Hepatocyte (in vitro differentiated cells): ENCODE results near the gene ADCY9. TPM values are rescaled to one million over a fixed set of nuclear protein-coding genes. Genes with fewer than 3 reads are reported as not detected.

Experiments used
- DNase-seq: peaks from one replicate; pipeline ENCODE4 v3.0.0-alpha.2; 2016; ENCODE audit warnings: low spot score
- H2AFZ ChIP-seq: fragments of 200-600 bp; sonication (generic); 2 replicates; pipeline ENCODE4 v1.6.0; 2016; ENCODE audit warnings: antibody characterized with exemption, mild to moderate bottlenecking
- H3K27ac ChIP-seq: fragments of 200-600 bp; sonication (generic); 2 replicates; pipeline ENCODE4 v1.5.1; 2016; ENCODE audit warnings: mild to moderate bottlenecking
- H3K27me3 ChIP-seq: fragments of 200-600 bp; sonication (generic); 2 replicates; pipeline ENCODE4 v1.6.1; 2016
- H3K36me3 ChIP-seq: fragments of 200-600 bp; sonication (generic); replicated peaks from 2 replicates; pipeline ENCODE4 v1.5.1; 2016; ENCODE audit warnings: low read depth; ENCODE audit not compliant: insufficient read depth
- H3K4me1 ChIP-seq: fragments of 200-600 bp; sonication (generic); 2 replicates; pipeline ENCODE4 v1.5.1; 2016; ENCODE audit warnings: mild to moderate bottlenecking, moderate library complexity; ENCODE audit not compliant: insufficient read depth
- H3K4me2 ChIP-seq: fragments of 200-600 bp; sonication (generic); 2 replicates; pipeline ENCODE4 v1.6.0; 2016
- H3K4me3 ChIP-seq: fragments of 200-600 bp; sonication (generic); 2 replicates; pipeline ENCODE4 v1.5.1; 2016; ENCODE audit warnings: mild to moderate bottlenecking
- H3K79me2 ChIP-seq: fragments of 200-600 bp; sonication (generic); 2 replicates; pipeline ENCODE4 v1.6.0; 2017; ENCODE audit warnings: mild to moderate bottlenecking
- H3K9me2 ChIP-seq: fragments of 200-600 bp; sonication (generic); replicated peaks from 2 replicates; pipeline ENCODE4 v1.6.0; 2017; ENCODE audit warnings: mild to moderate bottlenecking; ENCODE audit not compliant: insufficient read depth
- H3K9me3 ChIP-seq: fragments of 200-600 bp; sonication (generic); 2 replicates; pipeline ENCODE4 v1.5.1; 2016; ENCODE audit warnings: low read depth, mild to moderate bottlenecking
- H4K20me1 ChIP-seq: fragments of 200-600 bp; sonication (generic); 2 replicates; pipeline ENCODE4 v1.6.0; 2016; ENCODE audit warnings: mild to moderate bottlenecking; ENCODE audit not compliant: insufficient read depth, poor library complexity, severe bottlenecking
- CTCF ChIP-seq: fragments of 200-600 bp; sonication (generic); IDR thresholded peaks from 2 replicates; pipeline ENCODE4 v1.5.1; 2016; ENCODE audit warnings: antibody characterized with exemption, mild to moderate bottlenecking; ENCODE audit not compliant: poor library complexity
- EZH2 ChIP-seq: fragments of 200-600 bp; sonication (generic); IDR thresholded peaks from 2 replicates; pipeline ENCODE4 v1.6.1; 2016; ENCODE audit warnings: antibody characterized with exemption, mild to moderate bottlenecking, borderline replicate concordance
- EZH2phosphoT487 ChIP-seq: fragments of 200-600 bp; sonication (generic); IDR thresholded peaks from one replicate; pipeline ENCODE4 v1.6.1; 2018; ENCODE audit warnings: antibody characterized with exemption, mild to moderate bottlenecking, low read depth, moderate library complexity; ENCODE audit not compliant: unreplicated experiment, severe bottlenecking
- WGBS: methylation state at CpG from one replicate; pipeline ENCODE4 v1.1.6; 2016; ENCODE audit warnings: low lambda C conversion rate; ENCODE audit errors: missing lambda C conversion rate; 5-methylcytosine and 5-hydroxymethylcytosine counted together
- polyA plus RNA-seq: library from polyadenylated mRNA; unstranded; fragments of >200 nt; fragmentation: Nextera tagmentation; extraction: Ambion mirVana; gene quantifications from 2 replicates; pipeline ENCODE4 v1.2.1, GENCODE V29; 2016
- total RNA-seq: library from RNA; depleted of rRNA; stranded (reverse); fragments of >200 nt; gene quantifications from 2 replicates; pipeline ENCODE4 v1.2.3, GENCODE V29; 2014

Gene ADCY9
- total and polyA plus RNA-seq, 2 experiments from 2014 or later = 12.0 to 15.9 TPM

- Histone ChIP-seq H4K20me1 (no peaks in the 10 kb centered on the region), H3K27me3 (no peaks in the 10 kb centered on the region), H3K9me3 (no peaks in the 10 kb centered on the region), H3K4me2 (peak overlapping the region; percentile 57), H3K9me2 (no peaks in the 10 kb centered on the region), H2AFZ (no peak overlapping the region), H3K4me1 (peaks cover 21% of the 10 kb centered on the region), H3K79me2 (peaks cover 52% of the 10 kb centered on the region), H3K36me3 (no peaks in the 10 kb centered on the region), H3K4me3 (no peak overlapping the region), H3K27ac (peak overlapping the region; percentile 51)
- TF ChIP-seq CTCF (no peak), EZH2 (no peak), EZH2phosphoT487 (no peak)
- no peak for DNase-seq
- 77% methylated on average over 8 of the region's 8 CpGs for WGBS
Measured at GRCh38 chr16:4093495-4094126, 22.6 kb downstream of the ADCY9 start.

GRCh38 chr16:4092547-4093265 is 23.5 kb downstream of the ADCY9 start:
- 91% methylated on average over 5 of the region's 5 CpGs for WGBS
- peak overlapping the region; percentile 6 for H3K27ac ChIP-seq
- H3K4me1 ChIP-seq = peaks cover 25% of the 10 kb centered on the region
- H3K9me3 ChIP-seq = no peaks in the 10 kb centered on the region
- TF ChIP-seq CTCF (no peak), EZH2 (no peak), EZH2phosphoT487 (no peak)
- no peaks in the 10 kb centered on the region for H3K27me3 ChIP-seq
- peak overlapping the region; percentile 57 for H3K4me2 ChIP-seq
- DNase-seq = no peak
- H3K9me2 ChIP-seq = no peaks in the 10 kb centered on the region
- H3K4me3 ChIP-seq = no peak overlapping the region
- no peaks in the 10 kb centered on the region for H3K36me3 ChIP-seq
- no peak overlapping the region for H2AFZ ChIP-seq
- peaks cover 52% of the 10 kb centered on the region for H3K79me2 ChIP-seq
- no peaks in the 10 kb centered on the region for H4K20me1 ChIP-seq

GRCh38 chr16:4091240-4092012 is 24.8 kb downstream of the ADCY9 start:
- Histone ChIP-seq H3K79me2 (peaks cover 44% of the 10 kb centered on the region), H3K9me2 (no peaks in the 10 kb centered on the region), H3K4me3 (no peak overlapping the region)

More at GRCh38 chr16:4091240-4092012, 24.8 kb downstream of the ADCY9 start:
- H2AFZ ChIP-seq = no peak overlapping the region
- 93% methylated on average over 17 of the region's 17 CpGs for WGBS
- H3K27me3 ChIP-seq = no peaks in the 10 kb centered on the region
- H3K36me3 ChIP-seq = no peaks in the 10 kb centered on the region
- no peak overlapping the region for H3K27ac ChIP-seq
- no peaks in the 10 kb centered on the region for H3K9me3 ChIP-seq
- TF ChIP-seq CTCF = no peak
- TF ChIP-seq EZH2phosphoT487 = no peak
- no peak for TF ChIP-seq EZH2
- no peaks in the 10 kb centered on the region for H4K20me1 ChIP-seq
- no peak for DNase-seq
- H3K4me1 ChIP-seq = peaks cover 26% of the 10 kb centered on the region
- no peak overlapping the region for H3K4me2 ChIP-seq
